Left lobe of liver (tissue), 2 donors: Measurements from ENCODE around the gene APOLD1. TPM values are rescaled to one million over a fixed set of nuclear protein-coding genes. Genes with fewer than 3 reads are reported as not detected.
"Not testable (repeated sequence)": the region's sequence is repeated elsewhere in the genome, so short reads cannot be mapped to it uniquely, and the experiment has no call there.

Source experiments
- ATAC-seq: fragments of 200-7000 bp; cut with Tn5 transposase; one replicate; pipeline ENCODE4 v1.9.1; 2020; ENCODE audit warnings: mild to moderate bottlenecking, moderate library complexity
- DNase-seq: peaks from one replicate; pipeline ENCODE4 v3.0.0-alpha.2; 2020; ENCODE audit warnings: low spot score
- total RNA-seq: library from RNA; stranded (reverse); gene quantifications from one replicate; pipeline ENCODE4 v1.2.1, GENCODE V29; 2021
- donor health status: DM: no; HTN: no; CAD: no; lungs with moderate emphysema.
- donor health status: DM: no; HTN: yes; CAD: no.

The APOLD1 gene
- total RNA-seq, 1 donor from 2014 or later, result 1.5 TPM

DNA sequence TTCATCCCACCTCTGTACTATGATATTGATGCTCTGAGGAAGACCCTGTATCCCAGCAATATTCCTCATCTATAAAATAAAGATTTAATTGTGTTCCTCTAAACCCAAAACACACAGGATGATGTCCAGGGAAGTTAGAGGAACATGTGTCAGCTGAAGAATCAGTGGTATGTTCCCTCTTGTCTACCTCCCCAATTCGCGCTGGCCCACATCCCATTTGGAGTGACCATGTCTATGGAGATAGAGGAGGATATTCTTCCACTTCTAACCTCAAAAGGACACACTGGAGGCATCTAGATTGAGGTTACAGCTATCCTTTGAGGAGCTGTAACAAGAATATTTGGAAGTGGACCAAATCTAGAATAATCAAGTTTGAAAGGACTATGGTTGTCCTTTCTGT is 1.3 kb upstream of the APOLD1 start:
- ATAC-seq, result no peak
- DNase-seq, result no peak

DNA sequence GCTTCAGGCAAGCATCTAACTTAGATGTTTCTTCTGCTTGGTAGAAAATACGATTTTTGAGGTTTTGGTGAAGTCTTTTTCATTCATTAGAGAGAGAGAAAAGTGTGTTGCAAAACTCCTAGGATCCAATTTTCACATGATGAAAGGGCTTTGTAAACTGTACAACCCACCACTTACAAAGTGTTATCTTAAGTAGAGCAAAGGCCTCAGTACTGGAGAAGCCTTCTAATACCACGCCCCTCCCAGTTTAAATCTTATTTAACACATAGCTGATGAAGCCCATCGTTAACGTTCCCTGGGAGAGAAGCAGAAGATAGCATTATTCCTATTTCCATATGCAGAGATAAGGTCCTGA is 869 bp downstream of the APOLD1 start:
- DNase-seq (no peak), ATAC-seq (peak; percentile 5)

DNA sequence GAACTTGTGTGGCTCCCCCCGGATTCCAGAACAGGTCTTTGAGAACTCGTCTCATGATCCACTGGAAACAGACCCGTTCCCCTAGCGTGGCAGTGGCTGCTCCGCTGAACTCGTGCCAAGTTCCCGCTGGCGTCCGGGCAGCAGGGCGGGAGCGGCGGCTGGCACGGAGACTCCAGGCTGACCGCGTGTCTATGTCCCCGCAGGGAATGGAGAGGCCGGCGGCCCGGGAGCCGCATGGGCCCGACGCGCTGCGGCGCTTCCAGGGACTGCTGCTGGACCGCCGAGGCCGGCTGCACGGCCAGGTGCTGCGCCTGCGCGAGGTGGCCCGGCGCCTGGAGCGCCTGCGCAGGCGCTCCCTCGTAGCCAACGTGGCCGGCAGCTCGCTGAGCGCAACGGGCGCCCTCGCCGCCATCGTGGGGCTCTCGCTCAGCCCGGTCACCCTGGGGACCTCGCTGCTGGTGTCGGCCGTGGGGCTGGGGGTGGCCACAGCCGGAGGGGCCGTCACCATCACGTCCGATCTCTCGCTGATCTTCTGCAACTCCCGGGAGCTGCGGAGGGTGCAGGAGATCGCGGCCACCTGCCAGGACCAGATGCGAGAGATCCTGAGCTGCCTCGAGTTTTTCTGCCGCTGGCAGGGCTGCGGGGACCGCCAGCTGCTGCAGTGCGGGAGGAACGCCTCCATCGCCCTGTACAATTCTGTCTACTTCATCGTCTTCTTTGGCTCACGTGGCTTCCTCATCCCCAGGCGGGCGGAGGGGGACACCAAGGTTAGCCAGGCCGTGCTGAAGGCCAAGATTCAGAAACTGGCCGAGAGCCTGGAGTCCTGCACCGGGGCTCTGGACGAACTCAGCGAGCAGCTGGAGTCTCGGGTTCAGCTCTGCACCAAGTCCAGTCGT is 1.5 kb downstream of the APOLD1 start:
- DNase-seq (peak; percentile 83), ATAC-seq (peak; percentile 89)

DNA sequence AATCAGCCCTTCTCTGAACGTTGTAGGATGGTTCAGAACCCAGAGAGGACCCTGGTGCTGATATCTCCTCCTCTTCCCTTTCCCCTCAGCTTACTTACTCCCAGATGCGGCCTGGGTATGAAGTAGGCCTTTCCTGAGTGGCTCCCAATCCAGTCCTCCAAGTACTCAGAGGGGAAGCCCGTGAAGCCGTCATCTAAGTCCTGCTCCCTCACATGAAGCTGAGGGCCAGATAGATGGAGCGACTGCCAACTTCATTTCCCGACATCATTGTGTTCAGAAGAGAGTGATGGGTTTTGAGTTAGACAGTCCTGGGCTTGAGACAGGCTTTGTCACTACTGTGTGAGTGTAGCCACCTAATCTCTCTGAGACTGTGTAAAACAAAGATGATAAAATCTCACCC is 2.7 kb downstream of the APOLD1 start:
- ATAC-seq (no peak), DNase-seq (no peak)

DNA sequence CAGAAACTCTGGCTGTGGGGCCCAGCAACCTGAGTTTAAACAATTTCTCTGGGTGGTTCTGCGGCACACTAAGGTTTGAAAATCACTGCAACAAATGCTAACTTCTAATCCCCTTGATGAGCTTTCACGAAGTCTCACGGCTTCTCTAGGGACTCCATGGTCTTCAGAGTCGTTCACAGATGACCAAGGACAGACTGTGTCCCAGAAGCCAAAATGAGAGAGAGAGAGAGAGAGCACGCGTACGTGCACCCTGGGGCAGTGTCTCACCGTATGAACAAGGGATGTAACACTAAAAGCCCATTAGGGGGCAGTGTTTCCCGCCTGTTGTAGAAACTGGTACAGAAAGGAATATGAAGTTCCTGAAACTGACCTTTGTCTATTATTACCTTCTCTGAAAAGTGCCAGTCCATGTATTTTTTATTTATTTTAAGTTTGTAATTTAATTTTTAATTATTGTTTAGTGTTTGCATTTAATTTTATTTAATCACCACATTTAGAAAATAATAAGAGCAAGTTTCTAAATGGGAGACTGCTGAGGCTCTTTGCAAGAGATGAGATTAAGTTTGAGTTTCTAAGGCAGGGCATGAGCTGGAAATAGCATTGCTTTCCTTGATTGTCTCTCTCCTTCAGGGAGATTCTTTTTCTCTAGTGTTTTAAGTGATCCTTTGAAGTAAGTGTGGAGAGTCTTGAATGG is 3.4 kb downstream of the APOLD1 start:
- peak; percentile 65 for DNase-seq
- peak; percentile 70 for ATAC-seq

DNA sequence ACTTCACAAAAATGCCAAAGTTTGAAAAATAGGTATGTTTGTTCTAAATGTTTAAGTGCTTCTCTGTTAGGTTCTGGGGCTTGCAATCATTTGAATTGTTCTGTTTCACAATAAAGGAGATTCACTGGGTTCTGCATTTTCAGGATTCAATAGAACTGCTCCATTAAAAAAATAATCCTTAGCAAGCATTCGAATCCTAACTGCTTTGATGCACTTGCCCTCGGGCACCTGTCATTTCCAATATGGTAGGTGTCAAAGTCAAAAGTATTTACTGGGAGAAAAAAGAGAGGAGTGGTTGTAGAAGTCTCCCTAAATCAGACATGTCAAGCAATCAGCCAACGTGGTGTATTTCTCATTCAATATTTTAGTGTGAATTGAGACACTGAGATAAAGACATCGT is 5.5 kb downstream of the APOLD1 start:
- no peak for DNase-seq
- ATAC-seq, result no peak

DNA sequence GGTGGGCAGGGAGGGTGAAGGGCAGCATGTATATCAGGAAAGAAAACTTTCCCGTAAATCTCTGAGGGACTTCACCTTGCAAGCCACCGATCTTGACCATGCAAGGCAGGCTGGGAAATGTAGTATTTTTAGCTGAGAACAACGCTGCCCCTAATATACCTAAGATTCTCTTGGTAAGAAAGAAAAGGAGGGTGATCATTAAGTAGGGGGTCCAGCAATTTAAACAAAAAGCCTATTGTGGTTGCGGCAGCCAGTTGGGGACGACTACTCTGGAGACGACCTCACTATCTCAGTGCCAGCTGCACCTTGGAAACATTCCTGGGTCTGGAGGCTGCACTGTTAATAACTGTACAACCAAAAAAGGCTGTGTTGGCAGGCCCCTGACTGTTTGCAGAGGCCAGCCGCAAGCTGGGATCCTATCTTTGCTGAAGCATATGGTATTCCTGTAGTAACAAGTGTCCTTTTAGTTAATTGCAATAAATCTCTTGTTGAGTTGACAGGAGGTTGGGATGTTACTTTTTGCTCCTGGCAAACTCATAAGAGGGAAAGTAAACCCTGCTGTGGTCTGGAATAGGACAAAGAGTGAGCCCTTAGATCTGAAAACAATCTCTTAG is 6.4 kb downstream of the APOLD1 start:
- ATAC-seq (peak; percentile 52), DNase-seq (peak; percentile 49)

DNA sequence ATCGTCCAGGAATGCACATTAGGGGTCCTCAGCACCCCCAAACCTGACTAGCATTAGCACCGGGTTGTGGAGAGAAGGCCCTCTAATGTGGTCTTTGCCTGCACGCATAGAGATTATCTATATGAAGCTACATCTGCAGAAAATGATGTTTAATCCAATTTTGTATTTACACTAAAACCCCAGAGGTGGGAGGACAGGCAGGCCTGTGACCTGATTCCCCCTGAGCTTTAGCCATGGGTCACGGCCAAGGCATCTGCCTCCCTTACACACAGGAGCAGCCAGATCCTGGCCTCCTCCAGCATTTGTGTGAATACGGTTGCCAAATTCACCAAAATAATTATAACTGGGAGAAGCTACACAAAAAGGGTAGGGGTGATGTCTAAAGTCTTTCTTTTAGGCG is 7.0 kb downstream of the APOLD1 start:
- ATAC-seq, result no peak
- no peak for DNase-seq

DNA sequence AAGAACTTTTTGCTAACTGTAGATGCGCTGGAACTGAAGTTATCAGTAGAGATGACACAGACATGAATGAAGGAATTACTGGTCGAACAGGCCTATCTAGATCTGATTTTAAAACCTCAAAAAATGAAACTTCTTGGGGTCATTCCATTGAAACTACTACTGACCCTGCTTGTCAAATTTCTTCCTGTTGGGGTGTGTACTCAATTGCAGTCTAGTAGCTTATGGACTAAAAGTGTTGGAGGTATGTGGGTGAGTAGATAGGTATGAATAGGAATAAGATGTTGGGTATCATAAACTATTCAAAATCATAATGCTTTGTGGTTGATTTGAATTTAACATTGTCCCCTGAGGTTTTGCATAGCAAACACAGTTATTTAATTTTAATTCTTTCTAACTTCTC is 9.2 kb downstream of the APOLD1 start:
- DNase-seq (no peak), ATAC-seq (no peak)

DNA sequence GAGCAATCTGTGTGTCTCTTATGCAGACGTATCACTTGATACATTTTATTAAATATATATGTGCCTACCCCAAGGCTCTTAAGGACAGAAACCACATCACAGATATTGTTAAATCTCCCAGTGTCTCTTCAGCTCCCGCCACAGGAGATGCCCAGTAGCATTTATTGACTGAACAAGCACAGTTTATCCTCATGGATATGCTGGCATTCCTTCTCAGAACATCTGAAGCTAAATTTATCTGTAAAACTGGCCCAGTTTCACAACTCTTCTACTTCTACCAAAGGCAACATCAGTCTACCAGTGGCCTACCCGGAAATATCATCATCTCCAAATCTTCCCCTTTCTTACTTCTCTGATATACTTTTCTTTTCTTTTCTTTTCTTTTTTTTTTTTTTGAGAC is 10.7 kb downstream of the APOLD1 start:
- DNase-seq (no peak), ATAC-seq (no peak)

DNA sequence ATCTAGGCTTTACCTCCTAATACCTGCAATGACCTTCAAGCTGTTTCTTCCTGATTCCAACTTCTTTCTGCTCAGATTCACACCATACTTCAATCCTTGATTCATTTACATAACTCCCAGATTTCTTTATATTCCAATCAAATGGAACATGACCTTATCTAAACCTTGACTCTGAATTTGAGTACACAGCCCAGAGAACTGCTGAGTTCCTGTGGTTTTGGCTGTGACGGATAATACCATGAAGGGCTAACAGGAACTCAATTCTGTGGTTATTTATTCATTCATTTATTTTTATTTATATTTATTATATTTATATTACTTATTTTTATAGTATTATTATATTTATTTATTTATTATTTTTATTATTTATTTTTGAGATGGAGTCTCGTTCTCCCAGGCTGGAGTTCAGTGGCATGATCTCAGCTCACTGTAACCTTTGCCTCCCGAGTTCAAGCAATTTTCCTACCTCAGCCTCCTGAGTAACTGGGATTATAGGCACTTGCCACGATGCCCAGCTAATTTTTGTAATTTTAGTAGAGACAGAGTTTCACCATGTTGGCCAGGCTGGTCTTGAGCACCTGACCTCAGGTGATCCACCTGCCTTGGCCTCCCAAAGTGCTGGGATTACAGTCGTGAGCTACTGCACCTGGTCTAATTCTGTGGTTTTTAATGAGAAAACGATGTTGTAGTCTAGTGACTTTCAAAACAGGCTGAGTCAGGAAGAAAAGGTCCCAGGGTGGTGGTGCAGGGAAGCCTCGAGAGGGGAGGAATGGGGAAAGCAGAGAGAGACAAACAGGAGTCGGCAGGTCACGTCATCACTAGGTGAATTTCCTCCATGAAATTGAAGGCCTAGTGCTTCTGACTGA is 11.7 kb downstream of the APOLD1 start:
- no peak for ATAC-seq

DNA sequence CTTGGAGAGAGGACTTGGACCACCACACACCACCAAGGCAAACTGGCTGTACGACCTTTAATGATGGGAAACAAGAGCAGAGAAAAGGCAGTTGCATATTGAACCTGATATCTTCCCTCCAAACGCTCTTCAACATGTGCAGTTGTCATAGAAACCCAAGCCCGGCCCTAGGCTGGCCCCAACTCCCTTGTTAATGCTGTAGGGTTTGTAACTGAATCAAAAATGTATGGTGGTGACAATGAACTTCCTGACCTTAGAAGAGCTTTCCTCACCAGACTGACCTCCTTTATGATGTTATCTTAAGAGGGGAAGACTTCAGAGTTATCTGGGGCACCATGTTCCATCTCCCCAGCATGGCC is 12.3 kb downstream of the APOLD1 start:
- no peak for DNase-seq

More for the DNA sequence above, 11.7 kb downstream of the APOLD1 start:
- DNase-seq, result no peak

DNA sequence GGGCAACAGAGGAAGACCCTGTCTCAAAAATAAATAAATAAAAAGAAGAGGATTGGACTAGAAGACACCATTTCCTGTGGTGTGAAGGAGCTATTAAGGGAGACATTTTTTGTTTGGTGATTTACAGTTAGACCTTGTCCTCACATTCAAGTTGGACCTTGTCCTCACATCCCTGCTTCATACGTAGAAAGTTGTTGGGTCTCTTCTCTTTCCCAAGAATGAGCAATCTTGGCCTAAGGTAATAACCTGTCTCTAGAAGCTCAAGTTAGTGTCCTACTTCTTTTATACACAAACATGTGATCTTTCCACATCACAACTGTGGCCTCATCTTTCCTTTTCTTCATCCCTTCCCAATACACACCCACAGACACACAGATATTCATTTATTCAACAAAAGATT is 13.0 kb downstream of the APOLD1 start:
- ATAC-seq (no peak), DNase-seq (no peak)

More for the DNA sequence above, 12.3 kb downstream of the APOLD1 start:
- ATAC-seq, result no peak

DNA sequence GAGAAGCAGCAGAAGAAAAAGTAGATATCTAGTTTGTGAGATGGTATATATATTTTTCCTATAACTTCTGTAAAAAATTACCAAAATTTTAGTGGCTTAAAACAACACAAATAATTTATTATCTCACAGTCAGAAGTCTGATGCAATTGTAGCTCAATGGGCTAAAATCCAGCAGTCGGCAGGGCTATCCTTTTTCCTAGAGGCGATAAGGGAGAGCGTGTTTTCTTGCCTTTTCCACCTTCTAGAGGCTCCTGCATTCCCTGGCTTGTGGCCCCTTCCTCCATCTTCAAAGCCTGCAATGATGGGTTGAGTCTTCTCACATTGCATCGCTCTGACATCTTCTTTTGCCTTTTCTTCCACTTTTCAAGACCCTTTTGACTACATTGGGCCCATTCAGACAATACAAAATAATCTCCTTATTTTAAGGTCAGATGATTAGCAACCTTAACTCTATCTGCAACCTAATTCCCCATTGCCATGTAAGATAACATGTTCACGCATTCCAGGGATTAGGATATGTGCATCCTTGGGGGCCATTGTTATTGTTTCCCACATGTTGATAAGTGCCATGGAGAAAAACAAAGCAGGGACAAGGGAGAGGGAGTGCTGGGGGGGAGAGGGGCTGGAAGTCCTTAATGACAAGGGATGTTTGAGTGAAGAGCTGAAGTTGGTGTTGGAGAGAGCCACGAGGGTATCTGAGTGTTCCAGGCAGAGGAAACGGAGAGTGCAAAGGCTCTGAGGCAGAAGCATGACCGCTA is 13.9 kb downstream of the APOLD1 start:
- peak; percentile 28 for ATAC-seq
- no peak for DNase-seq

DNA sequence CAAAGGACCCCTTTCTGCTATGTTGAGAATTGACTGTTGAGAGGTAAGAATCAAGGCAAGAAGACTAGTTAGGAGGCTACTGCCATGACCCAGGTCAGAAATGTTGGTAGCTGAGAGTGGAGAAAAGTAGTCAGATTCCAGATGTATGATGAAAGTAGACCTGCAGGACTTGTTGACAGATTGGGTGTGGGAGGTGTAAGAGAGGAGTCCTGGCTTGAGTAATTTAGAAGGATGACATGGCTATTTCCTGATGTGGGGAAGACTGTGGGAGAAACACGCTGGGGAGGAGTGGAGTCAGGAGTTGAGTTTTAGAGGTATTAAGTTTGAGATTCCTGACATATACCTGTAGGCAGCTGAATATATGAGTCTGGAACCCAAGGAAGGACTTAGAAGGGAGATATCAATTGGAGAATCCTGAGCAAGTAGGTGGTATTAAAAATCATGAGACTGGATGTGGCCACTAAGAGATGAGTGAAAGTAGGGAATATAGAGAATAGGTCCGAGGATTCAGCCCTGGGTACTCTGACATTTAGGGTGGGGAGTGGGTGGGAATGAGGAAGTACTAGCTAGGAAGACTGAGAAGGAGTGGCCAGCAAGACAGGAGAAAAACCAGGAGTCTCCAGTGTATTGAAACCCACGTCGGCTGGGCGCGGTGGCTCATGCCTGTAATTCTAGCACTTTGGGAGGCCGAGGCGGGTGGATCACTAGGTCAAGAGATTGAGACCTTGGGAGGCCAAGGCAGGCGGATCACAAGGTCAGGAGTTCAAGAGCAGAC is 15.1 kb downstream of the APOLD1 start:
- ATAC-seq (no peak), DNase-seq (no peak)

DNA sequence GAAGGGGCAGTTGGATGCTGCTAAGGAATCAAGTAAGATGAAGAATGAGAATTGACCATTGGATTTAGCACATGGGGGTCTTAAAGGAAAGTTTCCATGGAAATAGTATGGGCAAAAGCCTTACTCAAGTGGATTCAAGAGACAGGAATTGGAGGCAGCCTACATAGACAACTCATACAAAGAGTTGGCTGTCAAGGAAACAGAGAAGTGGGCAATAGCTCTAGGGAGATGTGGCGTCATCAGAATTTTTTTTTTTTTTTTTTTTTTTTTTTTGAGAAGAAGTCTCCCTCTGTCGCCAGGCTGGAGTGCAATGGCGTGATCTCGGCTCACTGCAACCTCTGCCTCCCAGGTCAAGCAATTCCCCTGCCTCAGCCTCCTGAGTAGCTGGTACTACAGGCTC is 16.2 kb downstream of the APOLD1 start:
- ATAC-seq, DNase-seq: not testable (repeated sequence)

DNA sequence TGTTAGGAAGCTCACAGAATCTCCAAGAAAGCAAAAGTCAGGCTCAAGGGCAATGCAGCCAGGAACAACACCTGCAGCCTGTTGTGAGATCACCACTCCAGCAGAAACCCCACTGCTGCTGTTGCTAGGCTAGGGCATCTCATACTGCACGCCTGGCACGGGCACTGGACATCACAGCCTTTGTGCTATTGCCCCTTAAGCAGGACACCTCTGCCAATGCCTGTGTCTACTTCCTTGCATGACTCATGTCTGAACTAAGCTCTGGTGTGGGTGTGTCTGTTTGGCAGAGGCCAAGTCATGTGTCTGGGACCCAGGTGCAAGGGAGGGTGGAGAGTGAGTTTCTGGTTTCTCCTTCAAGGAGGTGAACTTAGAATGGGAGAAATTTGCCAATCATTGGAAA is 17.7 kb downstream of the APOLD1 start:
- ATAC-seq, result peak; percentile 50

DNA sequence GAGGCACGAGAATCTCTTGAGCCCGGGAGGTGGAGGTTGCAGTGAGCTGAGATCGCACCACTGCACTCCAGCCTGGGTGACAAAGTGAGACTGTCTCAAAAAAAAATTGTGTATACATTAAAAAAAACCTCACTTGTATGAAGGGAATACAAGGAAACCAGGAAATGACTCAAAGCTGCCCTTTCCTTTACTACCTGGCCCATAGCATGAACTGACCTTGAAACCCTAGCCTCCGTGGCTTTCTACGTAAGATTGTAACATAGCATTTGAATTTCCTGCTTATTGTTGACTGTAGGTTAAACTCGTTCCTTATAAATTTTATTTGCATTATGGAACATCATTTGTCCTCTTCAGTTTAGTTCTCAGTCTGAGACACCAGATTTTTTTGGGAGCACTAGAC is 18.6 kb downstream of the APOLD1 start:
- no peak for DNase-seq
- no peak for ATAC-seq

More for the DNA sequence above, 17.7 kb downstream of the APOLD1 start:
- no peak for DNase-seq

DNA sequence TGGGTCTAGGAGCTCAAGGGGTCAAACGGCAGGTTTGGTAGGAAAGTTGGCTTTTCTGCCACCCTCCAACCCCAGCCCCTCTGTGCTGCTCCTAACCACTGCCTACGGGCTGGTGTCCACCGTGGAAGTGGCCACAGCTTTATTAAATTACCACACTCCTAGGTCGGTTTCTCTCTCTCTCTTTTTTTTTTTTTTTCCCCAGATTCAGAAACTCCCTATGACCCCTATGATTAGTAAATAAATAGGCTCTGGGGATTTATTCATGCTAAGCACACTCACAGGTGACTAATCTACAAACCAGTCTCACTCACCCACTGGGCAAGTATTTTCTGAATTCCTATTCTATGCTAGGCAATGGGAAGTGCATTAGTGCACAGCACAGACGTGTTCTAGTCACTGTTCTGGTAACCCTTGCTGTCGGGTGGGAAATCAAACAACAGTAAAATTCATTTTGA is 19.0 kb downstream of the APOLD1 start:
- no peak for ATAC-seq

More for the DNA sequence above, 19.0 kb downstream of the APOLD1 start:
- no peak for DNase-seq
